GM21717 (cell line): Measurements from ENCODE around the gene SEZ6.
"Not testable (repeated sequence)": the region's sequence is repeated elsewhere in the genome, so short reads cannot be mapped to it uniquely, and the experiment has no call there.

Experiments used
- ATAC-seq: cut with Tn5 transposase; IDR thresholded peaks from one replicate; pipeline ENCODE4 v1.9.1; 2021; ENCODE audit warnings: mild to moderate bottlenecking, moderate library complexity; ENCODE audit not compliant: unreplicated experiment

Gene SEZ6

DNA sequence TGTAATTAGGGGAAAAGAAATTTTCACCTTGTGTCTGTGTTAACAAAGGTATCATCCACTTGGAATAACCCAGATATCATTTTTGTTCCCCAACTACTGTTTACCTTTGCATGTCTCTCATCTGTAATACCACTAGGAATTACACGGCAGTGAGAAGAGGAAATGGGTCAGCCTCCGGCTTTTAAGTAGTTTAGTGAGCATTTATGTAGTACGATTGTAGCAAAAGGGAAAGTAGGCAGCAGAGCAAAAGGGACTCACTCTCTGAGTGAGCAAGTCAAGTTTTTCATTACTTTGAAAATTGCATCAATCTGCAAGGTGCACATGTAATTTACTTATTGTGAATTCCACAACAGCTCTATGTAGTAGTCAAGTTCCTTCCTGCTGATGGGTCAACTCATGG, 65.7 kb downstream of the SEZ6 start:
- no peak for ATAC-seq

DNA sequence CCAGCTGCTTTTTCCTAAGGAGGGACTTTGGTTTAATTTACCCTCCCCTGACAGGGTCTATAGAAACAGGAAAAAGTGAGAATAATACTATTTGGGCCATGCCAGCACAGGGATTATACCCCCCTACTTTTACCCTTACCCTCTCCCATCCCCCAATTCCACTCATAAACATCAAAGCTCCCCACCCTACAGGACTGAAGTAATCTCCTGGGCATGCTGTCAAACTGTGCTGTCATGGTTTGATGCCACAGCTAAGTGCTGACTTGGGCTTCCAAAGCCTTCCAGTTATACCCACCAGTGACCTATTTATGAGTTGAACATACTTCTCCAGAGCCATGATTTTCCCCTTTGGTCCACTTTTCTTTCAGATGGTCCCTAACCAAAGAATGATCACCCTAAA, 67.3 kb downstream of the SEZ6 start:
- ATAC-seq, result no peak

DNA sequence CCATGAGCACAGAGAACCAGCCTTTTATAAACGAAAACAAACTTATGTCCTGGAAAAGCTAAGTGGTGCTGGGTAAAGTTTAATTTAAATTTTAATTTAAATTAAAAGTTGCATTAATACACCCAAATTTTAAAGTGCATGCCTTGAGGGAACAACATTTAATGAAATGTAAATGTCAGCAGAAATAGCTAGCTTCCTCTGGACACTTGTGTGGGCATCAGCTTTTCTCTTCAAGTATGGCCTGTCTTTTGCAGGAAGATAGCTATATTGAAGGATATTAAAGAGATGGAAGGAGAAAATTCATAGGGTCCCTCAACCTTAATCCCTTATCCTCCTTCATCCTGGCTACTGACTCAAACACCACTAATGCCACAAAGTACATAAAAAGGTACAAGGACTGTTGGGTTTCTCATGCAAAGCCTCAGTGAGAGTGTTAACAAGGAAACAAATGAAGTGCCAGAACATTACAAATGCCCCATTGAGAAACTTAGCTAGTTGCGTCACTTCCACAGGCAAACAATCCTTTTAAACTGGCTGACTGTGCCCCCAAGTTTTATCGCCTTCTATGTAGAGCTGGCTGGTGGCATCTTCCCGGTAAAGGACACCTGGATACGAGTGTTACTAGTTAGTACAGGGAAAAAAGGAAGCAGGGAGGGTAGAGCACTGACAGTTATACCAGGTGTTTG, 68.6 kb downstream of the SEZ6 start:
- ATAC-seq, result no peak

DNA sequence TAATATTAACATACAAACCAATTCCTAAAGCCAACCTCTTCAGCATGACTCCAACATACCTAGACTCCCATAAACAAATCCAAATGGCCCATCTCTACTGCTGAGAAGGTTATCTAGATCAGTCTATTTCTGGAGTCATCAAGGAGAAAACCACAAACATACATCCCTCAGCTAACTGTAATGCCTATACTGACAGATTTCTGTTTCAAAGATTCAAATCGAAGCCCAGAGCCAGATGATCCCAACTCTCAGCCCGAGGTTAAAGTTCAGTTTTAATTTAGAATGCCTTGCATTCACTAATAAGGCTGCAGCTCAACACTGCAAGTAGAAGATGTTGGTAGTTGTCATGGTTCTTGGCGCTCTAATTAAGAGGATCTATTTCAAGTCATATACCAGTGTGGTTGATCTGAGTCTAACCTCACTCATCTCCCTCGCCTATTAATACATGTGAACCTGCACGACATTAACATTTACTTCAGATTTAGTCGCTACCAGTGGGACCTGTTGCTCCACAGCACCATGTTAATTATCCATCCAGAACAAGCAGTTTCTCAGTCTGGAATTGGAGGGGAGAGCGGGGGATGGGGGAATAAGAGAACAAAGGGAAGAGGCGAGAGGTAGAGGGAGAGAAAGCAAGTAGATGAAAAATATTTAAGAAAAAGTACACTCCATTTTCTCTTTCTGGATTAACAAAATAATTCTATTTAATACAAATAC, 69.9 kb downstream of the SEZ6 start:
- ATAC-seq, result no peak

DNA sequence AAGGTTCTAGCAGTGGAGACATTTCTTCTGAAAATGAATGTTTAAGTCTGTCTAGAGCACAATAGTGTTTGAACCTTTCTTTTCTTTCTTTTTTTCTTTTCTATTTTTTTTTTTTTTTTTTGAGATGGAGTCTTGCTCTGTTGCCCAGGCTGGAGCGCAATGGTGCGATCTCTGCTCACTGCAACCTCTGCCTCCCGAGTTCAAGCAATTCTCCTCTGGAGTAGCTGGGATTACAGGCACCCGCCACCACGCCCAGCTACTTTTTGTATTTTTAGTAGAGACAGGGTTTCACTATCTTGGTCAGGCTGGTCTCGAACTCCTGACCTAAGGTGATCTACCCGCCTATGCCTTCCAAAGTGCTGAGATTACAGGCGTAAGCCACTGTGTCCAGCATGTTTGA, 71.3 kb downstream of the SEZ6 start:
- ATAC-seq, result not testable (repeated sequence)

DNA sequence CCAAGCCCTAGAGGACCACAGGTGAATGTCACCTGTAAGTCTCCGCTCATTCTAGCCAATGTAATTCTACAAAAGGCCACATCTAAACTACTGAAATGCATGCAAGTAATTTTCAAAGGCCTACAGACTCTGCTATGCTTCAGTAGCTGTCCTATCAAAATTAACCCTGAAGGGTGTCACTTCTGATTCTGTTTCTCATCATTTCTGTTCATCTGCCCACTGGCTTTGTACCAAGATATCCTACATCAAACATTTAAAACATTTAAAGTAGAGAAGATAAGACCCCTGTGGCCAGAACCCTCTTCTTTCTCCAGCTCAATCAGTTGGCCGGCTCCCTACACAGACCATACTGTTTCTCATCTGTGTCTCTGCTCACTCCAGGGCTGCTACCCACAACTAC, 76.0 kb downstream of the SEZ6 start:
- ATAC-seq, result no peak

DNA sequence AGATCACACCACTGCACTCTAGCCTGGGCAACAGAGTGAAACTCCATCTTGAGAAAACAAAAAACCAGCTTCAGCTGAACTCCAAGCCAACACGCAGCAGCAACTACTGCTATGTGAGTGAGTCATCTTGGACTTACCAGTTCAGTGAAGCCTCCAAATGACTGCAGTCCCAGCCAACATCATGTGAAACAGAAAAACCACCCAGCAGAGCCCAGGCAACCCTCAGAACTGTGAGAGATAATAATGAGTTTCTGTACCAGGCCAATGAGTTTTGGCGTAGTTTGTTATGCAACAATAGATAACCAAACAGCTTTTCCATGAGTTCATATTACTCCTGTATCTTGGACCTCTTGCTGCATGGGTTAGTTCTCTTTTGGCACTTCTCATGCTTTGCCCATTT, 77.8 kb downstream of the SEZ6 start:
- no peak for ATAC-seq

DNA sequence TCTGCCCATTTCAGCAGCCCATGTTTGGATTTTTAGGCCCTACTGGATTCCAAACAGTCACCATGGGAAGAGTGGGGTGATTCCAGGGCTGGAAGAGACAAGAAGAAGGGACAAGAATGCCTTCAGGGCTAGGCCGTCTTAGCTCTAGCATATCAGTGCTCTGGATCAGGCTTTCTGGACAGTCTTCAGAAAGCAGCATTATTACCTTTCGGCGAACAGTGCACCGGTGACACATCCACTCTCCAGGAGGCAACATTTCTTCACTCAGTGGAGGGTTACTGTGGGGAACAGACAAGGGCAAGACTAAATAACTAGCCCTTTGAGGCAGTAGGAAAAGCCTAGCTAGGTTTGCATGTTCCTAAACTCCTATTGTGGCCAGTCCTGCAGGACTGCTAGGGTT, 79.0 kb downstream of the SEZ6 start:
- no peak for ATAC-seq

DNA sequence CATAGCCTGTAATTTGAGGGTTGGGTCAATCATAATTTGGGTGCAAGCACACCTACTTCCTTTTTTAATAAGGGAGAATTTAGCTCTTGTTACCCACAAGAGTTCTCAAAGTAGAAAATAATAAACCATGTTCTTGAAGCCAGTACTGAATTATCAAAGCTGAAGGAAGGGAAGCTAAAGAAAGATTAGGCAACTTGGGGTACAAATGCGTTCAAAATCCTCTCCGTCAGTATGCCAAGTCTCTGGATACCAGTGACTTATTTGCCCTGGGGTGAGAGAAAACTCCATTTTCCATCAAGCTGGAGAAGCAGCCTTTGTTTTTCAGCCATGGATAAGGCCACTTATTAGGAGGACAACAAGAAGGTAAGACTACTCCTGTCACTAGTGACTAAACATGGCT, 79.5 kb downstream of the SEZ6 start:
- ATAC-seq, result no peak

DNA sequence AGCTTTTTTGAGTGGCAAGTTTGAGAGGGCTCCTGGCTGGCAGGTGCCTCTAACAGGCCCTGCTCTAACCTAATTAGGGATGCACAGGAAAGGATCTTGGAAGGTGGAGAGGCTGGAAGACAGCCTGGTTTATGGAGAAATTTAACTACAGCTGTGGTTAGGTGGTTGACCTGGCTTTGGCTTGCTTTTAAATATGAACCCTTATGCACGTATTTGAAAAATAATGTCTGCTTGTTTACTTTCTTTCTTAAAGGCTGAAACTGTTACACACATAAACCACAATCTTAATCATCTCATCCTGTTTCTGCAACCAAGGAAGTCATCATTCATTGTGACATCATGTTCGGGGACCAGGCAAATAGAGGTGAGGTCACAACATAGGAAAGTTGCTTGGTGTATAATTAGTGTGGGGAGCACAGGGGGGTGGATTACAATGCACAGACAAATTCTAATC, 79.9 kb downstream of the SEZ6 start:
- no peak for ATAC-seq

DNA sequence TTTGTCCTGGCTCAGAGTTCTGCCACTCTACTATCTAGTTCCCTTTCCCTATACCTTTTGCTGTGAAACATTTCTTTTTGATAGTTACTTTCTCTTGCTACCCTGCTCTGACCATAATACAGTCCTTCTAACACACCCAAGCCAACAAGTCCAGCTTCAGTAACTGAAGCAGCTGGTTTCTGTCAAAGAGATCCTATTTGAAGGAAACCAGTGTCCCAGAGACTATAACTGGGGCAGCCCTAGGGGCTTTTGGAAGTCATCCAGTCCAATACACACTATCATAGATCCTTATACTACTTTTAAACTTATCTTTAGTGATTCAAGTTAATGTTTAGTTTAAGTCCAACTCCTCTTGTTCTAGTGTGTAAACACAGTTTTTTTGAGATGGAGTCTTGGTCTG, 85.6 kb downstream of the SEZ6 start:
- ATAC-seq, result no peak

DNA sequence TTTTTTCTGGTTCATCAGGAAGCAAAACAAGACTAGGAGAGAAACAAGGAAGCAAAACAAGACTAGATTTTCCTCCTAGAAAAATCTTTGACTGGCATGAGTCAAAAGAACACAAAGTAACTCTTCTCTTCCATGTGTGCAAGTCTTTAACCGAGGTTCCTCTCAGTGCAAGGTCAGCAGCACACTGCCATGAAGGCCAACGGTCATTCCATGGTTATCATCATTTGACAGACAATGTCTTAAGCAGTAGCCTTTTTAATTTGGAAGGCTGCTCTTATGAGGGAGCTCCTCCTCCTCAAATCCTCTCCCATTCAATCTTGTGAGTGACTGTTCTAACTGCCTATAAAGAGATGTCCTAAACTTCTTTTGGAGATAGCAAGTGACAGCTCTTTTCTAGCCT, 87.5 kb downstream of the SEZ6 start:
- ATAC-seq, result no peak

DNA sequence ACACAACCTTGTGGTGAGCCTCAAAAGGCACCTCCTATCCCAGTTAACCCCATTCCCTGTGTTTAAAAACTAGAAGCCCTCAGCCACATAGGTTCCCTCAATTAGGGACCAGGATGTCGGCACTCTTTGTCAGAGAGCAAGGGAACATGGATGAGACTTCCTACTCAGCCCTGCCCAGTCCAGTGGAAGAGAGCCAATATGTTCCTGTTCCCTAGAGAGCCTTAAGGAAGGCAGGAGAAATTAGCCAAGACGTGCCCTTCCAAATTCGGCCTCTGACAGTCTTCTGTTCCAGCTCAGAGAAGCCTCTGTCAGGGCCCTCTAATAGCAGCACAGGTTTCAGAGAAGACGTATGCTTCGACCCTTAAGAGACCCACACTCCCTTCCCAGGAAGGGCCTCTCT, 88.4 kb downstream of the SEZ6 start:
- ATAC-seq, result no peak

DNA sequence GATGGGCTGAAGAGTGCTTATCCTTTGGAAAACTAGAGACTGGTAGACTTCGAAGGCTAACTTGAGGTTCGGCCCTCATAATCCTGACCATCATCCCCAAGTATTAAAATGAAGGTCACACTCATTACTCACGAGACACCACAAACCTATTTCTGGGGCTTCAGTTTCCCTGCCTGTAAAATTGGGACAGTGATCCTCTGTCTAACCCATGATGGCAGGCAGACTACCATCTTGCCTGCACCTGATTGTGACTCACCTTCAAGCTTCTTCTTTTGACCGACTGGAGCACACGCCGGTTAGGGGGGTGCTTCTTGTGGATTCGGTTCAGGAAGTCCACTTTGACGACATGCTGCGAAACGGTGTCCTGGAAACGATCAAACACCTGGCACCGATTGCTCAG, 88.8 kb downstream of the SEZ6 start:
- ATAC-seq, result no peak

DNA sequence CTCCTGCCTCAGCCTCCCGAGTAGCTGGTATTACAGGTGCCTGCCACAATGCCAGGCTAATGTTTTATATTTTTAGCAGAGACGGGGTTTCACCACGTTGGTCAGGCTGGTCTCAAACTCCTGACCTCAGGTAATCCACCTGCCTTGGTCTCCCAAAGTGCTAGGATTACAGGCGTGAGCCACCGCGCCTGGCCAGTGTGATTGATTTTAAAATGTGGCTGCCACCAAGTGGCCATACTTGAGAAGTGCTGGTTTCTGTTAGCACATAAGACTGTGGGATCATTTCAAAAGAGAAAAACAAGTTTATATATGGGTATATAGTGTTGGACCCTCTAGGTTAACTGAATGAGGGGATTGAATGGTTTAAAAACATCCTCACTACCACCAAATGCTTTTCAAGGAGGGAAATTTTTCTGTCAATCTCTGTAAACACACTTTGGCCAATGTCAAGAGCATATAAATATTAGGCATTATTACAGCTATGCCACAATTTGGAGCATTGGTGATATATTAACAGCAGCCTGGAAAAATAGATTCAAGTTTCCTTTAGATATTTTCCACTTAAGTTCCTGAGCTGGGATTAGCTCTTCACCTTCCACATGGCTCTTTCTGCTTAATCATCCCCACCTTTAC, 89.4 kb downstream of the SEZ6 start:
- ATAC-seq, result no peak

DNA sequence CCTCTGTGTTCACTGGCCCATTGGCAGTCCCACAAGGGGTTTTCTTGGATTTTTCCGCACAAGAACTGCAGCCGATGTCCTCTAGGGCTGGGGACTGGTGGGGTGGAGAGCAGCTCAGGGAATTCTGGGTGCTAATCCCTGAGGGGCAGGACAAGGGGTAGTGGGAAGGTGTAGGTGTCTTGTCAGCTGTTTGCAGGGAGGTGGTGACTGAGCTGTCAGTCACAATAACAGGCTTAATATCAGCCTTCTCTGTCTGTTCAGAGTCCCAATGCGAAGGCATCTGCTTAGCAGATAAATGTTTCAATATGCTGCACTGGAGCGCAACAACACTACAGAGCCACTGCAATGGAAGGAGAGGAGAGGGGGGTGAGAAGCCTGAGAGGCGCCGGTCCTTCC, 92.9 kb downstream of the SEZ6 start:
- no peak for ATAC-seq

DNA sequence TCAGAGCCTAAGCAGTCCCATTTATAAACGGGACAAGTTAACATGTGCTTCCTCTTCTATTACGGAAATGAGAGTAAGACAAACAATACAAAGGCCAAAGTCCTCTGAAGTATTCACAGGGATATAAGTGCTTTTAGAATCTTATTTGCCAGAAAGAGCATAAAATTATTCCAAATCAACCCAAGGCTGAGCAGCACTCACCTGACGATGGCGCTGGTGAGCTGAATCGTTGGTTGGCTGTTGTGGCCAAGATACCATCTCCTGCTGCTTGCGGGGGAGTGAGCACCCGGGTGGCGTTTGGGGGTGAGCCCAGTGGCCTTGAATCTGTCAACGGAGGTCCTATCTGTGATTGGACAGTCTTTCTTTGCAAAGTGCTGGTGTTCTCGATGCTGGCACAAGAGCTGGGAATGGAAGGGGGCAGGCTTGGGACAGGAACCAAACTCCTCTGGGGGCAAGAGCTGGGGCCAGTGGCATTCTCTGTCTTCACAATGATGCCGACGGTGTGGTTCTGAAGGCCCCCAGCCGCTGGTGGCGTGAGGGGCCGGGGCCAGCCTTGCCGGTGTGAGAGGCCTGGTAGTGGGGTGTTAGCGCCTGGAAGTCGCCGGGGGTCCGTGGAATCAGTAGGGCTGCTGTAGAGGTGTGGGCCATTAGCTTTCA, 93.4 kb downstream of the SEZ6 start:
- ATAC-seq, result no peak

DNA sequence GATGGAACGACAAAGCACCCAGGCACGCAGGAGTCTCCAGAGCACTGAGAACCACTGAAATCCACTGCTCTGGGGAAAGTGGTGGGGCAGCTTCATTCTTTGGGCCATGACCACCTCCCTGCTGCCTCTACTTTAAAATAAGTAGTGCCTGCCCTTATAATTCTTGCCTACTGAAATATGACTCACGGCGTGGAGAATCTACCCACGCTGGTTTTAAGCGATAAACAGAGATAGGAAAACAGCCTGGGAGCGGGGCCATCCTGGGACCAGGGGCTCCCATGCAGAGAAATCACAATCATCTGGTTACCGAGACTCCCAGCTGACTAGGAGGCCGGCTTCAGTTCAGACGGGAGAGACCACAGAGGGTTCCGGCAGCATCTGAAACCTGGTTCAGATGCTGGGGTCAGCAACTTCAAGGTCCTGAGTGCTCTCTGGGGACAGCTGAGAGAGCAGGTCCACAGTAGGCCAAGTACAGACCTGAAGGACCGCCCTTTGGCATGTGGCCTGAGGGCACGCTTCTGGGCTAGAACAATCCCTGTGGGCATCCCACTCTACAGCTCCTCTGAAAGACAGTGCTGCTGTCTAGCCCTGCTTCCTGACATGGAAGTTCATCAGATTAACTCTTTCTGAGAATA, 94.3 kb downstream of the SEZ6 start:
- no peak for ATAC-seq

DNA sequence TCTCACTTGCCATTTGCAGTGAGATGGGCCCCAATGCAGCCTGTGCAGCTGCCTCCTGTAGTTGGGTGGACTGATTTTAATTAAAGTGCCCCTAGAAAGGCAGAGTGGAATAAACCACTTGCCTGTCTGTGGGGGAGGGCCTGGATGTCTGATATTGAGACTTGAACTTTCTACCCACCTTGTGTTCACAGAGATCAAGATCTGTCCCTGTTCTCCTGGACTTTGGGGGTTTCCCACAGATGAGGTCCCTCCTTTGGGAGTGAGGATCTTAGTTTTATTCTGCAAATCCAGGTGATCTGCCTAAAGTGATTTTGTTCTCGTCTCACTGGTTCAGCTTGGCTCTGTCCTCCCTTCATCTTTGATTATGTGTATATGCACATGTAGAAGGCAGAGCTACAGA, 95.3 kb downstream of the SEZ6 start:
- ATAC-seq, result no peak

DNA sequence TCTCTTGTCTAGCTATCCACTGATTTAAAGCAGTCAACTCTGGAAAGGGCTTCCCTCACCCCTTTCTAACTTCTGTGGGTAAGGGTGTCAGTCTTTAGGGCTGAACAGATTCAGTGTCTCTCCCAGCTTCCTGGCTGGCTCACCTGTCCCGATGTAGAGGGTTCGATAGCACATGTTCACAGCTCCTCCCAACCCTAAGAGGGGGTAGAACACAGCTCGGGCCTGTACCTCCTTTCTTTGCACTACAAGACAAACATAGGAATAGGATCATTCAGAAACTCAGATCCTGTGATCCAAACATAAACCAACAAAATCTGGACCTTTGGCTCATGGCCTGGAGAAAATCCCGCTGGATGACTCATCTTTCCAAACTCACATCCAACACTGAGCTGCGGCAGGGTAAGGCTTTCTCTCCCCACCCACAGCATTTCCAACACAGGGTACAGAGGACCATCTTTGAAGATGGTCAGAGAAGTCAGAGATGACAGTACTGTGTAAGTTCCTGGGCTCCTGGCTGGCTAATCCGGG, 97.1 kb downstream of the SEZ6 start:
- ATAC-seq, result no peak
